ENCODE measurements around the gene SRD5A3. TPM values are rescaled to one million over a fixed set of nuclear protein-coding genes. Genes with fewer than 3 reads are reported as not detected.

SRD5A3 gene
- total and polyA plus RNA-seq, 9 of the 15 experiments (the other 6 are each of a cell fraction or from before 2014, with no cell fraction given), result 2.5 to 37.0 (median 13.3) TPM

DNA sequence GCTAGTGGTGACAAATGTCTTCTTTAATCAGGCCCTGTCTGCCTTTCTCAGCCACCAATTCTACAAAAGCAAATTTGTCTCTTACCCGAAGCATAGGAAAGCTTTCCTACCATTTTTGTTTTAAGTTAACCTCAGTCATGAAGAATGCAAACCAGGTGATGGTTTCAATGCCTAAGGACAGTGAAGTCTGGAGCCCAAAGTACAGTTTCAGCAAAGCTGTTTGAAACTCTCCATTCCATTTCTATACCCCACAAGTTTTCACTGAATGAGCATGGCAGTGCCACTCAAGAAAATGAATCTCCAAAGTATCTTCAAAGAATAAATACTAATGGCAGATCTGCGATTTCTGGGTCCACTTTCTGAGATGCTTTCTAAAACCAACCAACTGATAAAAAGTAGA, 23.9 kb downstream of the SRD5A3 start (continued):
- TF ChIP-seq, protein P1, sequence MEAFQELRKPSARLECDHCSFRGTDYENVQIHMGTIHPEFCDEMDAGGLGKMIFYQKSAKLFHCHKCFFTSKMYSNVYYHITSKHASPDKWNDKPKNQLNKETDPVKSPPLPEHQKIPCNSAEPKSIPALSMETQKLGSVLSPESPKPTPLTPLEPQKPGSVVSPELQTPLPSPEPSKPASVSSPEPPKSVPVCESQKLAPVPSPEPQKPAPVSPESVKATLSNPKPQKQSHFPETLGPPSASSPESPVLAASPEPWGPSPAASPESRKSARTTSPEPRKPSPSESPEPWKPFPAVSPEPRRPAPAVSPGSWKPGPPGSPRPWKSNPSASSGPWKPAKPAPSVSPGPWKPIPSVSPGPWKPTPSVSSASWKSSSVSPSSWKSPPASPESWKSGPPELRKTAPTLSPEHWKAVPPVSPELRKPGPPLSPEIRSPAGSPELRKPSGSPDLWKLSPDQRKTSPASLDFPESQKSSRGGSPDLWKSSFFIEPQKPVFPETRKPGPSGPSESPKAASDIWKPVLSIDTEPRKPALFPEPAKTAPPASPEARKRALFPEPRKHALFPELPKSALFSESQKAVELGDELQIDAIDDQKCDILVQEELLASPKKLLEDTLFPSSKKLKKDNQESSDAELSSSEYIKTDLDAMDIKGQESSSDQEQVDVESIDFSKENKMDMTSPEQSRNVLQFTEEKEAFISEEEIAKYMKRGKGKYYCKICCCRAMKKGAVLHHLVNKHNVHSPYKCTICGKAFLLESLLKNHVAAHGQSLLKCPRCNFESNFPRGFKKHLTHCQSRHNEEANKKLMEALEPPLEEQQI (IDR thresholded peaks at IDR 0.05), result no peak

DNA sequence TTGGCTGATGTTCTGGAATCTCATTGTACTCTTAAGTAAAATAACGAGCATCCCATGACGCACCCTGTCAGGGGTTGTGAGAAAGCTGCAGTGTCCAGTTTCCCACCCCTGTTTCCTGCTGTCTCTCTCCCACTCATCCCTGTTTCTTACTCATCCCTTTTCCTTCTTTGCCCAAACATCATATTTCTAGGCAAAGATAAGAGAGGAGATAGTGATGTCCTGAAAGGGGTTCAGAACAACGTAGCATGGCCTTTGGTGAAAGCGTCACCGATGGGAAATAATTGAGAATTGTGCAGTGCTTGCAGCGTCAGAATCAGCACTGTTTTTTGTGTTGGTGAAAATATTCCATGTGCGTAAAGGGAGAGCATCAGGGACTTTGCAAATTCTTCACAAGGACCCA, 26.2 kb downstream of the SRD5A3 start:
- no TSS peak for BruUV-seq (replicated peaks)
- Histone ChIP-seq H3K9me3 (replicated peaks; ENCODE audit: control insufficient read depth, insufficient read depth, low read depth, low read length) (no peaks in the 10 kb centered on the region), H4K20me1 (replicated peaks; ENCODE audit: control insufficient read depth, insufficient read depth, low read length) (no peaks in the 10 kb centered on the region), H3K9ac (ENCODE audit: insufficient read depth in 1 of 2, low read depth in 2 of 2, low read length in 2 of 2) (no peak overlapping the region), H3K9me1 (ENCODE audit: control insufficient read depth, insufficient read depth, low read length) (no peaks in the 10 kb centered on the region), H3K4me1 (replicated peaks in 1 of 2; ENCODE audit: control insufficient read depth in 2 of 2, insufficient read depth in 2 of 2, low read length in 2 of 2) (no peaks in the 10 kb centered on the region), H3K79me2 (ENCODE audit: control insufficient read depth, insufficient read depth, low read length) (no peaks in the 10 kb centered on the region), H3K4me2 (ENCODE audit: insufficient read depth, low read length) (no peak overlapping the region), H3K27ac (ENCODE audit: extremely low read depth, low read depth, low read length) (no peak overlapping the region), H3K4me3 (no peak overlapping the region), H2AFZ (ENCODE audit: low read depth, low read length) (no peak overlapping the region), H3K36me3 (ENCODE audit: control insufficient read depth, insufficient read depth, low read length) (no peaks in the 10 kb centered on the region; the same call in 2 of the 3 replicates), H3K27me3 (ENCODE audit: control insufficient read depth in 2 of 2, insufficient read depth in 2 of 2, low read length in 2 of 2) (no peaks in the 10 kb centered on the region)
- WGBS (ENCODE audit: insufficient coverage, low coverage, missing lambda C conversion rate), result 90% methylated on average over 7 of the region's 7 CpGs
- DNase-seq (ENCODE audit: extremely low read depth in 1 of 4, low spot score in 3 of 4) (no peak), ATAC-seq (no peak), FAIRE-seq (no peak)
- in situ Hi-C loops (cut with MboI), result no loop called here
- intact Hi-C loops (cut with micrococcal nuclease), result no loop called here
- ChIA-PET CTCF (ENCODE audit: low intra/inter-chr PET ratio) (no interaction called here), POLR2A (interaction anchor here (1.7 kb wide), 1 partner anchor 27 kb away, joined by 5 read pairs; no protein-coding TSS in a partner anchor)
- TF ChIP-seq TARDBP (IDR thresholded peaks at IDR 0.05) (no peak), SNRNP70 (optimal IDR thresholded peaks at IDR 0.05; ENCODE audit: low read depth, low read length) (no peak), ELF2 (CRISPR knock-in tag; IDR thresholded peaks at IDR 0.05) (no peak), ZNF592 (IDR thresholded peaks at IDR 0.05) (no peak), RBM39 (optimal IDR thresholded peaks at IDR 0.05; ENCODE audit: low read depth, low read length) (no peak), TBP (optimal IDR thresholded peaks at IDR 0.05; ENCODE audit: low read depth, low read length) (no peak)
- TF ChIP-seq, protein P2, sequence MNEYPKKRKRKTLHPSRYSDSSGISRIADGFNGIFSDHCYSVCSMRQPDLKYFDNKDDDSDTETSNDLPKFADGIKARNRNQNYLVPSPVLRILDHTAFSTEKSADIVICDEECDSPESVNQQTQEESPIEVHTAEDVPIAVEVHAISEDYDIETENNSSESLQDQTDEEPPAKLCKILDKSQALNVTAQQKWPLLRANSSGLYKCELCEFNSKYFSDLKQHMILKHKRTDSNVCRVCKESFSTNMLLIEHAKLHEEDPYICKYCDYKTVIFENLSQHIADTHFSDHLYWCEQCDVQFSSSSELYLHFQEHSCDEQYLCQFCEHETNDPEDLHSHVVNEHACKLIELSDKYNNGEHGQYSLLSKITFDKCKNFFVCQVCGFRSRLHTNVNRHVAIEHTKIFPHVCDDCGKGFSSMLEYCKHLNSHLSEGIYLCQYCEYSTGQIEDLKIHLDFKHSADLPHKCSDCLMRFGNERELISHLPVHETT (CRISPR knock-in tag; conservative IDR thresholded peaks at IDR 0.05 in 1 of 2, IDR thresholded peaks at IDR 0.05 in 1 of 2), result no peak
- TF ChIP-seq, protein P3, sequence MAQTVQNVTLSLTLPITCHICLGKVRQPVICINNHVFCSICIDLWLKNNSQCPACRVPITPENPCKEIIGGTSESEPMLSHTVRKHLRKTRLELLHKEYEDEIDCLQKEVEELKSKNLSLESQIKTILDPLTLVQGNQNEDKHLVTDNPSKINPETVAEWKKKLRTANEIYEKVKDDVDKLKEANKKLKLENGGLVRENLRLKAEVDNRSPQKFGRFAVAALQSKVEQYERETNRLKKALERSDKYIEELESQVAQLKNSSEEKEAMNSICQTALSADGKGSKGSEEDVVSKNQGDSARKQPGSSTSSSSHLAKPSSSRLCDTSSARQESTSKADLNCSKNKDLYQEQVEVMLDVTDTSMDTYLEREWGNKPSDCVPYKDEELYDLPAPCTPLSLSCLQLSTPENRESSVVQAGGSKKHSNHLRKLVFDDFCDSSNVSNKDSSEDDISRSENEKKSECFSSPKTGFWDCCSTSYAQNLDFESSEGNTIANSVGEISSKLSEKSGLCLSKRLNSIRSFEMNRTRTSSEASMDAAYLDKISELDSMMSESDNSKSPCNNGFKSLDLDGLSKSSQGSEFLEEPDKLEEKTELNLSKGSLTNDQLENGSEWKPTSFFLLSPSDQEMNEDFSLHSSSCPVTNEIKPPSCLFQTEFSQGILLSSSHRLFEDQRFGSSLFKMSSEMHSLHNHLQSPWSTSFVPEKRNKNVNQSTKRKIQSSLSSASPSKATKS (CRISPR knock-in tag; IDR thresholded peaks at IDR 0.05), result no peak
